CD4-positive, alpha-beta T cell treated with Interferon gamma for 1 hour (primary cell): Measurements from ENCODE around the gene KRT31.
"Not testable (repeated sequence)": the region's sequence is repeated elsewhere in the genome, so short reads cannot be mapped to it uniquely, and the experiment has no call there.

Experiments used
- DNase-seq: peaks from one replicate; pipeline ENCODE4 v3.0.0-alpha.2; 2020

The KRT31 gene

DNA sequence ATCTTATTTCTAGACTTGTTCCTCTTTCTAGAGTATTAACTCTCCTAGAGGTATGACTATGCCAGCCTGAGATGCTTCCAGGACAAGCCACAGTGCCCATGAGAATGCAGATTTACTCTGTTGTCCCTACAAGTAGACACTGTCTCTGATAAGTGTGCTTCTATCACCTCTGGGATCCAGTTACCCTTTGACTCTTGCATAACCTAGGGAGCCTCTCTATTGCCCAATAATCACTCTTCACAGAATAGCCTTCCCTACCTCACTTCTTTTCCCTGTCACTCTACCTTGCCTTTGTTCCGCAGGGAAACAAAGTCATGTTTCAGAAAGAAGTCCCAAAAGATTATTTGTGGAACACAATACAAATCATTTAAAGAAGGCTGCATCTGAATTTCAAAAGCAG, 13.7 kb downstream of the KRT31 start:
- DNase-seq: no peak

GRCh38 chr17:41382394-41382793, 15.0 kb downstream of the KRT31 start:
- no peak for DNase-seq

DNA sequence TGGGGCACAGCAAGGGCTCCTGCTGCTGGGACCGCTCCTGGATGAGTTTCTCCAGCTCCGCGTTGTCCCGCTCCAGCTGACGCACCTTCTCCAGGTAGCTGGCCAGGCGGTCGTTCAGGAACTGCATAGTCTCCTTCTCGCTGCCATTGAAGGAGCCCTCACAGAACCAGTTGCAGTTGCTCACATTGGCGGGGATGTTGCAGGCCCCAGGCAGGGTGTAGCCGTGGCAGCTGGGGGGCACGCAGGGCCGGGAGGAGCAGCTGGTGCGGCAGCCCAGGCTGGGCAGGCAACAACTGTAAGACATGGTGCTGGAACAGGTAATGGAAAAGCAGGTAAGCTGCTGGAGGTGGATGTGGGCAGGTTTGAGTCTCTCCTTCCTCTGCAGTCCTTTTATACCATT, 15.5 kb downstream of the KRT31 start, which contains the start of gene KRT34:
TSS of gene KRT34 (minus strand) at position 364 of the 400 bp plus-strand sequence. CDS start at position 304, 60 bp downstream.
- DNase-seq: not testable (repeated sequence)

DNA sequence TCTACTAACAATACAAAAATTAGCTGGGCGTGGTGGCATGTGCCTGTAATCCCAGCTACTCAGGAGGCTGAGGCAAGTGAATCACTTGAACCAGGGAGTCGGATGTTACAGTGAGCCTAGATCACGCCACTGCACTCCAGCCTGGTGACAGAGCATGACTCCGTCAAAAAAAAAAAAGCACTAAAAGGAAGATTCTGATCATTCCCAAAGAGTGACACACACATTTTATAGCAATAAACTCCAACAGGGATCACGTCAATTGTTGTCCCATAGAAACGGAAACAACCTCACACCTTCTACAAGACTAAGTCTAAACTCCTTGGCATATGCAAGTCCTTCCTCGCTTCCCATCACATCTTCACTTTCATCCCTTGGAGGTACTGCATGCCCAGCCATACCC, 17.3 kb downstream of the KRT31 start:
- not testable (repeated sequence) for DNase-seq

GRCh38 chr17:41377546-41377945, 19.9 kb downstream of the KRT31 start:
- DNase-seq: no peak

DNA sequence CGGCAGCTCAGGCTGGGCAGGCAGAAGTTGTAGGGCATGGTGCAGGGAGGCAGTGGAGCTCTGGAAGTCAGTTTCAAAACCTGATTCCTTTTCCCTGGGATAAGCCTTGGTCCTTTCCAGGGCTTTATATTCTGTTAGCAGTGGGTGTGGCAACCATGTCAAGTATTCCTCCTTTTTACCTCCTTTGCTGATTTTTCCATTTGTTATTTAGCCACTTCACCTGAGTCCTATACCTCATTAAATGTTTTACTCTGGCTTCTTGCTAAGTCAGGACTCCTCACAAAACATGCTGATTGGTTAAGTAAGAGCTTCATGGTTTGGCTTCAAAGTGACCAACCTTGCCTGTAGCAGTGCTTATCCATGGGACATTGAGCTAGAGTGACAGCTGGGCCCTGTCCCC, 27.7 kb downstream of the KRT31 start, which contains the start of gene KRT33B:
TSS of gene KRT33B (minus strand) at position 101 of the 400 bp plus-strand sequence. CDS start at position 38, 63 bp downstream.
- DNase-seq: no peak

GRCh38 chr17:41369023-41369422, 28.4 kb downstream of the KRT31 start:
- DNase-seq: no peak

DNA sequence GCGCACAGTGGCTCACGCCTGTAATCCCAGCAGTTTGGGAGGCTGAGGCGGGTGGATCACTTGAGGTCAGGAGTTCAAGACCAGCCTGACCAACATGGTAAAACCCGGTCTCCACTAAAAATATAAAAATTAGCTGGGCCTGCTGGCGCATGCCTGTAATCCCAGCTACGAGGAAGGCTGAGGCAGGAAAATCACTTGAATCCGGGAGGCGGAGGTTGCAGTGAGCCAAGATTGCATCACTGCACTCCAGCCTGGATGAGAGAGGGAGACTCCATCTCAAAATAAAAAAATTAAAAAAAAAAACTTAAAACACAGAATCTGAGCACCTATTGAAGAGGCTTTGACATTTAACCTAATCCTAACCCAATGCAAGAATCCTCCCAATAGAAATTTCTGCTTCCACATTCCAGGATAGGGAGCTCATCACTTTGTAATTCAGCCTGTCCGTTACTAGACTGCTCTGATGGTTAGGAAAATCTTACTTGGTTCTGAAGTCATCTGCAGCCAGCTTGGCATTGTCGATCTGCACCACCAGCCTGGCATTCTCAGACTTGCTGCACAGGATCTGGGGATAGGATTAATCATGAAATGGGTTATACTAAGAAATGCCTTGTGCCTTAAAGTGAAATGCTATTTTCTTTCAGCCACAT, 29.9 kb downstream of the KRT31 start:
- DNase-seq: no peak

DNA sequence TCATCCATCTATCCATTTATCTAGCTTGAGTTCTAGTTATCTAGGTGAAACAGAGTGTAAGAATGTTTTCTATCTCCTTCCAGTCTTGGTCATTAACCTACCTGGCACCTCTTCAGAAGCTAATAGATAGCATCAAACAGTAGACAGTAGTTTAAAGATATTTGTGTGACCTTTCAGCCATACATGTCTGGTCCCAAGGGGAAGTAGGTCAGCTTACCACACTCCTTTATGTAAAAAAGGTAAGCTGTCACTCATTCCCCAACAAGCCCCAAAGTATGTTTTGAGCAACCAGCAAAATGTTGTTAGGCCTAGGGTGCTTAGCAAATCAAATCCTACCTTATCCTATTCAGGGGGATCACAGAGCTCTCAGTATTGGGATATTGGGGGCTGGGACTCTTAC, 31.3 kb downstream of the KRT31 start:
- no peak for DNase-seq

- no peak for DNase-seq
These were observed 33.5 kb downstream of the KRT31 start for GRCh38 chr17:41363881-41364280.

DNA sequence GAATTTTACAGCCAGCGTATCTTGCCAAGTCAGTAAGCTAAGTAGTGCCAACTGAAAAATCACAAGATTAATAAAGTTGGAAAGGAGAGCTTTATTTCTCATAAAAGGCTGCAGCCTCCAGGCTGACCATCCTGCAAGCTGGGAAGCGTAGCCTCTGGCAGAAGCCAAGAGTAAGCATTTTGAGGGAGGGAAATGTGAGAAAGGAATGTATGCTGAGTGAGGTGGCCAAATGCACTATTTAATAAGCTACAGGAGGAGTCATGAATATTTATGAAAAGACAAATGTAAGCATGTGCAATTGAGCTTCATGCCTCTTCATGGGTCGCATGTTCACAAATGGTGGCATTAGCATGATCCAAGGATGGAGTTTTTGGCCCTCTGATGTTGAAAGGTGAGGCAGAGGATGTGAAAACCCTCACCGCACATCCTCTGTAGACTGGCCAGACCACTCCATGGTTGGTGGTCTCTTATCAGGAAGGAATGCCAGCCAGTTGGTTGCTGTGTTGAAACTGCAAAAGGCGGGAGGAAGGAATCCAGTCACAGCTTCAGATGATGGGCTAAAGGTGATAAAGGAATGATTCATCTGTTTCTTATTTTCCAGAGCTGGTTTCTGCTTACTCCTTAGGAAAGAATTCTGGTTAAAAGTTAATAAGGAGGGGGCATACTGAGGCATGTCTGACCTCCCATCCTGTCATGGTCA, 37.0 kb downstream of the KRT31 start:
- no peak for DNase-seq

DNA sequence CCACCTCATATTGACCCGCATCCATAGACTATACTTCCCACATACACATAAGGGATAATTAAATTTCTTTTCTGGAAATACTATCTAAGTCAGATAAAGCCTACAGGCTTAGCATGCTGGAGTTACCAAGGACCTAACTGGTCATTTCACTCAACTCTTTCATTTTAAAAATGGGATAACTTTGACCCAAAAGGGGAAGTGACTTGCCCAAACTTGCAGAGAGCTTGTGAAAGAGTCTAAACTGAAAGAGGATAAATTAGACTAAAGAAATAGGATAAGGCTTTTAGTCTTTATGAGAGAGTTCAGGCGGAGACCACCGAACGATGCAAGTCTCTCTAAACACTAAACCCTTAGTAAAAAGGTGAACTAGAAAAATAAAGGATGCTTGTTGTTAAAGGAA, 42.9 kb downstream of the KRT31 start:
- no peak for DNase-seq

GRCh38 chr17:41352597-41353366, 44.6 kb downstream of the KRT31 start:
- no peak for DNase-seq

DNA sequence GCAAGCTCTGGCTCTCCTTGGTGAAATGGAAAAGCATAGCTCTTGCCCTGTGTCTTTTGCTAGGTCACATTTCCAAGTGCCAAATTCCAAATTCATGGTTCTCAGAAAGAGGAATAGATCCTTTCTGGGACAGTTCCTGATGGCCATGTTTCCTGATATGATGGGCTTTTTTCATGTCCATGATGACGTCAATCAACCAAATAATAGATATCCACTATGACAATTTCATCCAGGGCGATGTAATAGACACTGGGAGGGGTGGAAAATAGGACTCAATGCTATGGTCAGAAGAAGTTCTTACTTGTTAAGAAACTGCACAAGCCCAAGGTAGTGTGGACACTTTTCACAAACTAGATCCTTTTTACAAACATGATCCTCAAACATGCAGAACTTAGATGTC, 46.2 kb downstream of the KRT31 start:
- DNase-seq: no peak

- DNase-seq: not testable (repeated sequence)
These were observed 47.0 kb downstream of the KRT31 start, which contains the start of gene KRT33A for GRCh38 chr17:41350381-41350878. KRT33A (minus strand) TSS chr17:41350828; CDS start chr17:41350767, 61 bp downstream.

DNA sequence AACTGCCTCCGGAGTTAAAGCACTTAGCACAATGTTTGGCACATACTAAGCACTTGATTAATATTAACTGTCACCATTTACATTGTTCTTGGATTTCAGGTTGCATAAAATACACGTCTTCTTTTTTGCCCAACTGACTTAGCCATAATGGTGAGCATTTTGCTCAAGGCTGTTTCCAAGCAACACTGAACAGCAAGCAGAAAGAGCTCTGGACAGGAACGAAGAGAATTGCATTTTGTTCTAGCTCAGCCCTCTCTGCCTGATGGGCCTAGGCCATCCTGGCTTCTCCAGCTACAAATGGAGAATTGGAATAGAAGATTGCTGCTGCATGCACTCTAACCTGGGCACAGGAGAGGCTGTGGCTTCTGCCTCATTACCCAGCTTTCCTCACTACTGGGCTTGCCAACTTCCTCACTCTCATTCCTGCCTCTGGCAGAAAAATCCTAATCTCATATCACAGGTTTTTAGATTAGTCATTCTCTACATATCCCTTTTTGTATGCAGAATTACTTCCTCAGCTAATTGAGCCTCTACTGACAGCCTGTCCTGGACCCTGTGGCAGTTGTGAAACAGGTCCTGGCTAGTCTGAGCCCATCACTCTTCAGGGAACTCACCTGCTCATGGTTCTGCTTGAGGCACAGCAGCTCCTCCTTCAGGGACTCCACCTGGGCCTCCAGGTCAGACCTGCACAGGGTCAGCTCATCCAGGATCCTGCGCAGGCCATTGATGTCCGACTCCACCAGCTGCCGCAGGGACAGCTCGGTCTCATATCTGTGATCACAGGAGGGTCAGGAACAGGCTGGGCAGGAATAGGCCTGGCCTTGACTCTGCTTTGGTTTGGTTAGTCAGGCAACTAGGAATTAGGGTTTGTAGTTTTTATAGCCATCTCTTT, 49.3 kb downstream of the KRT31 start:
- DNase-seq: no peak

DNA sequence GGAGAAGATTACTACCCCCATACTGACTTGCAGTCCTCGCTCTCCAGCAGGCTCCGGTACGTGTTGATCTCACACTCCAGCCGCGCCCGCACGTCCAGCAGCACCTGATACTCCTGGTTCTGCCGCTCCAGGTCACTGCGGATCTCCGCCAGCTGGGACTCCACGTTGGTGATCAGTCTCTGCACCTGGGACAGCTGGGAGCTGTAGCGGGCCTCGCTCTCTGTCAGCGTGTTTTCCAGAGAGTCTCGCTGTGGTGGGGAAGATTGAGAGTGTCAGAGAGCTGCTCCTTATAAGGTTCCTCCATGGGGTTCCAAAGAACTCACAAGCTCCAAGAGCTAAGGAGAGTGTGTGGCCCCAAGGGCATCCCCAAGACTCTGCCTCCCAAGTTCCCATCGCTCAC, 51.0 kb downstream of the KRT31 start:
- not testable (repeated sequence) for DNase-seq

- no peak for DNase-seq
These were observed 51.4 kb downstream of the KRT31 start for GRCh38 chr17:41345992-41346391.
